Natural killer cell (primary cell): ENCODE results near the gene TKFC. TPM values are rescaled to one million over a fixed set of nuclear protein-coding genes. Genes with fewer than 3 reads are reported as not detected.

Experiments
- ATAC-seq, 3 donors: fragments of 150-1000 bp in 2 of 3; fragments of 200-7000 bp in 1 of 3; cut with Tn5 transposase; 1 replicate in 1 of 3; 2 replicates in 2 of 3; pipeline ENCODE4 v1.10.0; 2021; ENCODE audit warnings: mild to moderate bottlenecking in 2 of 3, moderate library complexity in 2 of 3
- DNase-seq, 2 donors: peaks; one replicate each; pipeline versions ENCODE4 v3.0.0 to v3.0.0-alpha.2; 2013 to 2021; ENCODE audit warnings: mixed read lengths in 1 of 2
- H3K27ac ChIP-seq: one replicate; pipeline ENCODE4 v1.5.1; 2013; ENCODE audit warnings: mild to moderate bottlenecking, low read length
- H3K27me3 ChIP-seq: one replicate; pipeline ENCODE4 v1.6.1; 2013; ENCODE audit warnings: low read length; ENCODE audit not compliant: control insufficient read depth, insufficient read depth
- H3K36me3 ChIP-seq: one replicate; pipeline ENCODE4 v1.6.1; 2013; ENCODE audit warnings: low read length; ENCODE audit not compliant: control insufficient read depth, insufficient read depth
- H3K4me1 ChIP-seq: one replicate; pipeline ENCODE4 v1.6.1; 2013; ENCODE audit warnings: low read length; ENCODE audit not compliant: control insufficient read depth, insufficient read depth
- H3K4me3 ChIP-seq: one replicate; pipeline ENCODE4 v1.5.1; 2013; ENCODE audit warnings: low read length
- H3K9me3 ChIP-seq: one replicate; pipeline ENCODE4 v1.6.1; 2013; ENCODE audit warnings: low read length; ENCODE audit not compliant: control insufficient read depth, insufficient read depth
- H3K27ac Mint-ChIP-seq, 2 donors: one replicate each; pipeline ENCODE4 v1.8.0; 2022; ENCODE audit warnings: mild to moderate bottlenecking in 2 of 2, mixed read lengths in 2 of 2, moderate library complexity in 1 of 2
- H3K27me3 Mint-ChIP-seq, 2 donors: one replicate each; pipeline ENCODE4 v1.8.0; 2022; ENCODE audit warnings: low read depth in 2 of 2, mixed read lengths in 2 of 2
- H3K36me3 Mint-ChIP-seq: one replicate; pipeline ENCODE4 v1.8.0; 2022; ENCODE audit warnings: mixed read lengths
- H3K4me1 Mint-ChIP-seq, 2 donors: one replicate each; pipeline ENCODE4 v1.8.0; 2022; ENCODE audit warnings: mixed read lengths in 2 of 2
- H3K4me3 Mint-ChIP-seq: one replicate; pipeline ENCODE4 v1.8.0; 2022; ENCODE audit warnings: mild to moderate bottlenecking, moderate library complexity, mixed read lengths
- H3K9me3 Mint-ChIP-seq, 2 donors: one replicate each; pipeline ENCODE4 v1.8.0; 2022; ENCODE audit warnings: mixed read lengths in 2 of 2
- whole genome bisulfite sequencing: methylation state at CpG from one replicate; pipeline ENCODE4 v1.1.7; 2013; ENCODE audit warnings: missing lambda C conversion rate; ENCODE audit not compliant: insufficient coverage; 5-methylcytosine and 5-hydroxymethylcytosine counted together
- intact Hi-C: fragments of 100-400 bp; cut with micrococcal nuclease; formaldehyde crosslinking; loops from one replicate; pipeline ENCODE4 v1.14.2; 2022
- total RNA-seq, 4 donors: library from RNA; stranded (reverse); fragments of 120-200 nt in 1 of 4; gene quantifications; one replicate each; pipeline versions ENCODE4 v1.2.3 to v1.2.4, GENCODE V29; 2013 to 2022
- TF ChIP-seq, protein P1 (sequence below): fragments of 200-600 bp; IDR thresholded peaks from one replicate; pipeline ENCODE4 v1.8.0; 2022; ENCODE audit warnings: antibody characterized with exemption

Gene TKFC
- total RNA-seq, 3 donors from 2014 or later (not counting 1 experiment from before 2014, with no cell fraction given): 32.9 to 54.8 (median 38.6) TPM

DNA sequence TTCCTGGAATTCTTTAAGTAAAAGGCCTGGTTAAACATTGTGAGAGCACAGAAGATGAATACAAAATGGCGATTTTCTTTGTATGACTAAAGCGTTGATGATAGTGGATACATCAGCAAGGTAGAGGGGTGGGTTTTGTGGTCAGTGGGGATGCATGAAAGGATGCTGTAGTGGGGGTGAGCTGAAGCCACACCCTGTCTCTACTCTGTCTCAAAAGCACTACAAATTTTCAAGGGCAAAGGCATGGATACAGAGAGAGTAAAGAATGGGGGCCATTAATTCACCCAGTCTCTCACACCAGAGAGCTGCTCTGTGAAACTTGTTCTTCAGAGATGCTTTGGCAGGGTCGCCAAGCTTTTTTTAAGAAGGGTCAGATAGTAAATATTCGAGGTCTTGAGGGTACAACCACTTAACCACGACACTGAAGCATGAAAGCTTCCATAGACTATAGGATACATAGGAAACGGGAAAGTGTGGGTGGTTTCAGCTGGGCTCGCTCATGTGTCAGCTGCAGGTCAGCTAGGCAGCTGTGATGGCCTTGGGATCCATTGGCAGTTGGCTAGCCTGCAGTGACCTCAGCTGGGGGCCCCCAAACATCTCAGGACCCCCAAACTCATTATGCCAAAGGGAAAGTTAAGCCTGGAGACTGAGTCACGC lies 37.4 kb downstream of the TKFC start:
- Mint-ChIP-seq H3K27ac (peak overlapping the region; percentile 29 to 47), H3K27me3 (no peaks in the 10 kb centered on the region), H3K36me3 (peaks cover 17% of the 10 kb centered on the region), H3K9me3 (no peaks in the 10 kb centered on the region), H3K4me1 (no peaks in the 10 kb centered on the region), H3K4me3 (no peak overlapping the region)
- intact Hi-C loops: no loop called here
- no peaks in the 10 kb centered on the region for H3K27me3 ChIP-seq
- H3K4me1 ChIP-seq: no peaks in the 10 kb centered on the region
- H3K36me3 ChIP-seq: peaks cover 37% of the 10 kb centered on the region
- WGBS: 70% methylated on average over 7 of the region's 8 CpGs
- H3K9me3 ChIP-seq: no peaks in the 10 kb centered on the region
- no peak for DNase-seq
- ATAC-seq: no peak
- H3K4me3 ChIP-seq: no peak overlapping the region
- TF ChIP-seq, protein P1, sequence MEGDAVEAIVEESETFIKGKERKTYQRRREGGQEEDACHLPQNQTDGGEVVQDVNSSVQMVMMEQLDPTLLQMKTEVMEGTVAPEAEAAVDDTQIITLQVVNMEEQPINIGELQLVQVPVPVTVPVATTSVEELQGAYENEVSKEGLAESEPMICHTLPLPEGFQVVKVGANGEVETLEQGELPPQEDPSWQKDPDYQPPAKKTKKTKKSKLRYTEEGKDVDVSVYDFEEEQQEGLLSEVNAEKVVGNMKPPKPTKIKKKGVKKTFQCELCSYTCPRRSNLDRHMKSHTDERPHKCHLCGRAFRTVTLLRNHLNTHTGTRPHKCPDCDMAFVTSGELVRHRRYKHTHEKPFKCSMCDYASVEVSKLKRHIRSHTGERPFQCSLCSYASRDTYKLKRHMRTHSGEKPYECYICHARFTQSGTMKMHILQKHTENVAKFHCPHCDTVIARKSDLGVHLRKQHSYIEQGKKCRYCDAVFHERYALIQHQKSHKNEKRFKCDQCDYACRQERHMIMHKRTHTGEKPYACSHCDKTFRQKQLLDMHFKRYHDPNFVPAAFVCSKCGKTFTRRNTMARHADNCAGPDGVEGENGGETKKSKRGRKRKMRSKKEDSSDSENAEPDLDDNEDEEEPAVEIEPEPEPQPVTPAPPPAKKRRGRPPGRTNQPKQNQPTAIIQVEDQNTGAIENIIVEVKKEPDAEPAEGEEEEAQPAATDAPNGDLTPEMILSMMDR: no peak
- no peak overlapping the region for H3K27ac ChIP-seq

DNA sequence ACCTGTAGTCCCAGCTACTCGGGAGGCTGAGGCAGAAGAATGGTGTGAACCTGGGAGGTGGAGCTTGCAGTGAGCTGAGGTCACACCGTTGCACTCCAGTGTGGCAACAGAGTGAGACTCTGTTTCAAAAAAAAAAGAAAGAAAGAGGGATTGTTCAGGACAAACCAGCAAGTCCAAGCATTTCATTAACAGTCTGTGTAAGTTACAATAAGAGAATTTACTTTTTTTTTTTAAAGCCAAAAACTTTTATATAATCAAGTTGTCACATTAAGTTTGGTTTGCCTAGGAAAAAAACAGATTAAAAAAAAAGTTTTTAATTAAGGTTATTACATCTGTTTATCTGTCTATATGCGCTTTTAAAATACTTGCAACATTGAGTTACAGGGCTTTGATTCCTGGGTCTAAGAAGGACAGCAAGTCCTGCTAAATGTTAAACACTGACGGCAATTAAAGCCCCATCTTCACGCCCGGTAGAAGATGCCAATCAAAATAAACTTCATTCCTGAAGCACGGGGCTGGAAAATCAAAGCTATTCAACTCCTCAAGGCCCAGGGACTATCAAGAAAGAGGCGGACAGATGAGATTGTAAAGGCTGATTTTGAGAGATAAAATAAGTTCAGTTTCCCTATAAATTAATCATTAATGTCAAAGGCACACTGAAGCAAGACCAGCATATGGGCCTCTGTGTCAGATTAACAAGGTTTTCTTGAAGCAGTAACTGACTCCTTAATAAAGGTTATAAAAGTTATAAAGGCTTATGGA lies 39.8 kb downstream of the TKFC start:
- Mint-ChIP-seq H3K4me1 (no peaks in the 10 kb centered on the region), H3K27me3 (no peaks in the 10 kb centered on the region), H3K36me3 (peaks cover 17% of the 10 kb centered on the region), H3K4me3 (no peak overlapping the region), H3K9me3 (no peaks in the 10 kb centered on the region), H3K27ac (no peak overlapping the region)
- Histone ChIP-seq H3K27me3 (no peaks in the 10 kb centered on the region), H3K4me3 (no peak overlapping the region), H3K27ac (no peak overlapping the region), H3K9me3 (no peaks in the 10 kb centered on the region), H3K4me1 (no peaks in the 10 kb centered on the region), H3K36me3 (peaks cover 21% of the 10 kb centered on the region)
- WGBS: 95% methylated on average over 7 of the region's 8 CpGs
- intact Hi-C loops: no loop called here
- no peak for DNase-seq
- ATAC-seq: no peak
- TF ChIP-seq, protein P1: no peak

DNA sequence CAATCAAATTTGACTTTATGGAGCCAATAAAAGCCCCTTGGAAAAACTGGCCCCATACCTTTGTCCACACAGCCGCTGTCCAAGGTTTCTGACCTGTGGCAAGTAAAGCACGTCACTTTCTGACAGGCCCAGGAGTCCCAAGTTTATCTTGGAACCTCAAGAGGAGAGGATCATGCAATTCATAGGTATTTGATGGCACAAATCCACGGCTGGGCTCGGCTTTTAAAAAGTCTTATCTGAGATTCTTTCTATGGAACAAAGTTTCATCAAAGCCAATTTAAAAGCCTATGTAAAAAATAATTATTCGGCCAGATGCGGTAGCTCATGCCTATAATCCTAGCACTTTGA lies 42.7 kb downstream of the TKFC start:
- Histone ChIP-seq H3K4me1 (no peaks in the 10 kb centered on the region), H3K36me3 (peaks cover 4% of the 10 kb centered on the region), H3K27ac (no peak overlapping the region), H3K9me3 (no peaks in the 10 kb centered on the region), H3K4me3 (no peak overlapping the region), H3K27me3 (no peaks in the 10 kb centered on the region)
- no peak overlapping the region for H3K4me3 Mint-ChIP-seq
- 100% methylated on average over 6 of the region's 6 CpGs for WGBS
- H3K27me3 Mint-ChIP-seq: no peaks in the 10 kb centered on the region
- ATAC-seq (no peak), DNase-seq (no peak)
- H3K27ac Mint-ChIP-seq: no peak overlapping the region
- TF ChIP-seq, protein P1: no peak
- H3K36me3 Mint-ChIP-seq: no peaks in the 10 kb centered on the region
- no peaks in the 10 kb centered on the region for H3K9me3 Mint-ChIP-seq
- H3K4me1 Mint-ChIP-seq: no peaks in the 10 kb centered on the region
- intact Hi-C loops: no loop called here
